Mesendoderm (in vitro differentiated cells): ENCODE results near the gene SLC28A1.

Experiments
- DNase-seq: peaks from one replicate; pipeline ENCODE4 v3.0.0; 2013
- H2AK5ac ChIP-seq: 2 replicates; pipeline ENCODE4 v1.6.1; 2013; ENCODE audit warnings: low read length, inconsistent platforms
- H2BK120ac ChIP-seq: 2 replicates; pipeline ENCODE4 v1.6.1; 2013; ENCODE audit warnings: low read depth, mild to moderate bottlenecking, low read length, moderate library complexity, mixed read lengths
- H2BK15ac ChIP-seq: replicated peaks from 2 replicates; pipeline ENCODE4 v1.6.1; 2013; ENCODE audit warnings: low read depth, mild to moderate bottlenecking, moderate library complexity
- H2BK5ac ChIP-seq: 2 replicates; pipeline ENCODE4 v1.6.1; 2013; ENCODE audit warnings: low read length, inconsistent platforms
- H3K18ac ChIP-seq: 2 replicates; pipeline ENCODE4 v1.6.1; 2013; ENCODE audit warnings: mild to moderate bottlenecking, low read length, mixed read lengths
- H3K23ac ChIP-seq: one replicate; pipeline ENCODE4 v1.6.1; 2013; ENCODE audit warnings: low read length
- H3K27ac ChIP-seq: 2 replicates; pipeline ENCODE4 v1.5.1; 2013; ENCODE audit warnings: low read depth, mild to moderate bottlenecking, inconsistent platforms, low read length, moderate library complexity
- H3K27me3 ChIP-seq: 2 replicates; pipeline ENCODE4 v1.6.1; 2013; ENCODE audit warnings: low read length, control low read depth, mild to moderate bottlenecking, inconsistent platforms; ENCODE audit not compliant: insufficient read depth, poor library complexity
- H3K36me3 ChIP-seq: 2 replicates; pipeline ENCODE4 v1.6.1; 2013; ENCODE audit warnings: low read length, inconsistent platforms; ENCODE audit not compliant: control insufficient read depth, insufficient read depth
- H3K4ac ChIP-seq: one replicate; pipeline ENCODE4 v1.6.1; 2013; ENCODE audit warnings: low read depth, mild to moderate bottlenecking, low read length, moderate library complexity
- H3K4me1 ChIP-seq: 2 replicates; pipeline ENCODE4 v1.6.1; 2013; ENCODE audit warnings: low read depth, low read length, inconsistent platforms; ENCODE audit not compliant: control insufficient read depth
- H3K4me2 ChIP-seq: 2 replicates; pipeline ENCODE4 v1.6.1; 2013; ENCODE audit warnings: low read length
- H3K4me3 ChIP-seq: 2 replicates; pipeline ENCODE4 v1.5.1; 2013; ENCODE audit warnings: mild to moderate bottlenecking, low read length
- H3K56ac ChIP-seq: one replicate; pipeline ENCODE4 v1.6.1; 2013; ENCODE audit warnings: low read length
- H3K79me1 ChIP-seq: 2 replicates; pipeline ENCODE4 v1.6.1; 2013; ENCODE audit warnings: low read length, inconsistent platforms
- H3K79me2 ChIP-seq: 2 replicates; pipeline ENCODE4 v1.6.1; 2013; ENCODE audit warnings: mild to moderate bottlenecking, low read length; ENCODE audit not compliant: control insufficient read depth, insufficient read depth
- H3K9ac ChIP-seq: 2 replicates; pipeline ENCODE4 v1.6.1; 2013; ENCODE audit warnings: low read length, inconsistent platforms
- H4K5ac ChIP-seq: one replicate; pipeline ENCODE4 v1.6.1; 2013; ENCODE audit warnings: low read length
- H4K8ac ChIP-seq: one replicate; pipeline ENCODE4 v1.6.1; 2013; ENCODE audit warnings: low read depth, mild to moderate bottlenecking, control low read depth, low read length, moderate library complexity
- WGBS: extraction: QIAGEN DNeasy Blood & Tissue Kit; methylation state at CpG from one replicate; pipeline ENCODE4 v1.1.7; 2013; ENCODE audit warnings: low lambda C conversion rate, missing lambda C conversion rate; ENCODE audit not compliant: insufficient coverage; ENCODE audit errors: extremely low coverage; 5-methylcytosine and 5-hydroxymethylcytosine counted together

The SLC28A1 gene

DNA sequence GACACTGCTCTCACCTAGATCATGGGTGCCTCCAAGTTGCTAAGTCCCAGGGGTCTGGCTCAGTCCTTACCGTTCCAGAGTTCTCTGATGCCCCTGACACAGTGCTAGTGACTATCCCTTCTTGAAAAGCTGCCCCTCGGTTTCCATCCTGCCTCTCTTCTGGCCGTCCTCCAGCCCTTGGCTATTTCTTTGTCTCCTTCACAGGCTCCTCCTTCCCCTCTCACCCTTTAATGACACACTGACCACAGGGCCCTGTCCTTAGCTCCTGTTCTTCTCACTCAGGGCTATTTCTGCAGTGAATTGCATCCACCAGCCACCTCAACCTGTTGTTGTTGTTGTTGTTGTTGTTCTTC is 31.1 kb downstream of the SLC28A1 start:
- H3K56ac ChIP-seq: no peak overlapping the region
- no peak overlapping the region for H2AK5ac ChIP-seq
- no peaks in the 10 kb centered on the region for H3K36me3 ChIP-seq
- H3K4me3 ChIP-seq: no peak overlapping the region
- no peaks in the 10 kb centered on the region for H3K27me3 ChIP-seq
- no peak overlapping the region for H3K27ac ChIP-seq
- peaks cover 2% of the 10 kb centered on the region for H3K4me1 ChIP-seq
- H4K5ac ChIP-seq: no peak overlapping the region
- no peak overlapping the region for H4K8ac ChIP-seq
- no CpG with 5 or more reads among the region's 3 CpGs for WGBS
- H3K79me1 ChIP-seq: no peaks in the 10 kb centered on the region
- no peak overlapping the region for H2BK120ac ChIP-seq
- H3K79me2 ChIP-seq: no peaks in the 10 kb centered on the region
- no peak overlapping the region for H2BK5ac ChIP-seq
- H3K23ac ChIP-seq: no peak overlapping the region
- no peak overlapping the region for H2BK15ac ChIP-seq
- H3K18ac ChIP-seq: no peak overlapping the region
- no peak overlapping the region for H3K4me2 ChIP-seq
- H3K9ac ChIP-seq: no peak overlapping the region
- no peak overlapping the region for H3K4ac ChIP-seq
- no peak for DNase-seq

DNA sequence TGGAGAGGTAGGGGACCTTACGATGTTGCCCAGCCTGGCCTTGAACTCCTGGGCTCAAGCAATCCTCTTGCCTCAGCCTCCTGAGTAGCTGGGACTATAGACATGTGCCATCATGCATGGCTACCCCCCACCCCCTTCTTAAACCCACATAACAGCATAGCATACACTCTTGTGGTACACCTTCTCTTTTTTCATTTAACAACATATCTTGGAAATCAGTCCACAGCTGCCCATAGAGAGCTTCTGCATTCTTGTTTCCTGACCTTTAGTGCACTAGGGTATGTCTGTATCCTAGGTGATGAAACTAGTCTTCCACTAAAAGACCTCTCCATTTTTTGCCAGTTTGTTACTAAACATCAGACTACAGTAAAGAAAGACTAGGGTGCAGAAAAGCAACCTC is 33.0 kb downstream of the SLC28A1 start:
- Histone ChIP-seq H4K5ac (no peak overlapping the region), H3K4ac (no peak overlapping the region), H3K79me2 (no peaks in the 10 kb centered on the region), H3K56ac (no peak overlapping the region), H3K27ac (no peak overlapping the region), H3K4me2 (no peak overlapping the region), H3K4me3 (no peak overlapping the region), H3K27me3 (no peaks in the 10 kb centered on the region), H3K36me3 (no peaks in the 10 kb centered on the region), H3K4me1 (peaks cover 2% of the 10 kb centered on the region), H2BK5ac (no peak overlapping the region), H2AK5ac (no peak overlapping the region), H2BK15ac (no peak overlapping the region), H2BK120ac (no peak overlapping the region), H3K79me1 (no peaks in the 10 kb centered on the region), H4K8ac (no peak overlapping the region), H3K9ac (no peak overlapping the region), H3K18ac (no peak overlapping the region), H3K23ac (no peak overlapping the region)
- no peak for DNase-seq
- no CpG with 5 or more reads among the region's 1 CpG for WGBS

DNA sequence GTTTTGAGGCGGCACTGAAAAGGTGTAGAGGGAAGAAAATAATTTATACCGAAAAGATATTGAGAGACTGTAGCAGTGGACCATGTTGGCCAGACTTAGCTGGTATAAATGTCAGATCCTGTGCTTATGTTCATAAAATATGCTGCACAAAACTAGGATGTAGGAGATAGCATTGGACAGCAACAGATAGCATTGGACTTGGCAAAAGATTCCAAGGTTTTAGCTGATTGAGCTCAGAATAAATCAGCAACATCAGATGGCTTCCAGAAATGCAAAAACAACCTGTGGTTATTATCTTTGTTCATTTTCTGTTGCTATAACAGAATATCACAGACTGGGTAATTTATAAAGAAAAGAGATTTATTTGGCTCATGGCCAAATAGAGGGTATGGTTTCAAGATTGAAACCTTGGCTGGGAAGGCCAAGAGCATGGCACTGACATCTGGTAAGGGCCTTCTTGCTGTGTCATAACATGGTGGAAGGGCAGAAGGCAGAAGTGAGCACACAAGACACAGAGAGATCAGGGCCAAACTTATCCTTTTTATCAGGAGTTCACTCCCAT is 34.7 kb downstream of the SLC28A1 start:
- no peak overlapping the region for H3K4me2 ChIP-seq
- H3K4me3 ChIP-seq: no peak overlapping the region
- no peak overlapping the region for H3K18ac ChIP-seq
- no peak overlapping the region for H4K5ac ChIP-seq
- H3K56ac ChIP-seq: no peak overlapping the region
- H2BK15ac ChIP-seq: no peak overlapping the region
- no peak overlapping the region for H3K23ac ChIP-seq
- H3K79me2 ChIP-seq: no peaks in the 10 kb centered on the region
- H3K4ac ChIP-seq: no peak overlapping the region
- no CpG with 5 or more reads among the region's 2 CpGs for WGBS
- no peak overlapping the region for H2BK5ac ChIP-seq
- H4K8ac ChIP-seq: no peak overlapping the region
- no peak overlapping the region for H3K9ac ChIP-seq
- no peak overlapping the region for H3K27ac ChIP-seq
- no peak overlapping the region for H2AK5ac ChIP-seq
- no peaks in the 10 kb centered on the region for H3K36me3 ChIP-seq
- peaks cover 2% of the 10 kb centered on the region for H3K4me1 ChIP-seq
- no peak for DNase-seq
- H2BK120ac ChIP-seq: no peak overlapping the region
- no peaks in the 10 kb centered on the region for H3K79me1 ChIP-seq
- H3K27me3 ChIP-seq: no peaks in the 10 kb centered on the region

DNA sequence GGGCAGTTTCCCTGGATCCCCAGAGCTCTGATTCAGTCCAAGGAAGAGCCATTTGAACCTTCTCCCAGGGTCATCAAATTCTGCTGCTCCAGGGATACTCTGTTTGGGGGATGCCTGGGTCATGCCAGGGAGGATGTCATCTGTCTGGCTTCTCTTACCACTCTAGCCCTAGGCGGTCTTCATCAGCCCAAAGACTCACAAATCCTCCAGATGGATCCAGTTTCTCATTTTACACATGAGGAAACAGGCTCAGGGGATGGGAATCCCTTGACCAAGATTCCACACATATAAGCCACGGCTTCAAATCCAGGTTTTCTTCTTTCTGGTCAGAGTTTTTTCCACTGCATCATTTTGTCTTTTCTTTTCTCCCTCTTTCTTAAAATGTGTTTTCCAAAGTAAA is 36.7 kb downstream of the SLC28A1 start:
- Histone ChIP-seq H2BK120ac (no peak overlapping the region), H3K27ac (no peak overlapping the region), H2AK5ac (no peak overlapping the region), H3K18ac (no peak overlapping the region), H3K79me1 (no peaks in the 10 kb centered on the region), H3K9ac (no peak overlapping the region), H3K56ac (no peak overlapping the region), H4K5ac (no peak overlapping the region), H3K4me2 (no peak overlapping the region), H3K23ac (no peak overlapping the region), H3K4ac (no peak overlapping the region), H3K4me1 (no peaks in the 10 kb centered on the region), H3K27me3 (no peaks in the 10 kb centered on the region), H3K79me2 (no peaks in the 10 kb centered on the region), H3K4me3 (no peak overlapping the region), H4K8ac (no peak overlapping the region), H2BK15ac (no peak overlapping the region), H2BK5ac (no peak overlapping the region), H3K36me3 (no peaks in the 10 kb centered on the region)
- WGBS: no CpG with 5 or more reads among the region's 2 CpGs
- no peak for DNase-seq

DNA sequence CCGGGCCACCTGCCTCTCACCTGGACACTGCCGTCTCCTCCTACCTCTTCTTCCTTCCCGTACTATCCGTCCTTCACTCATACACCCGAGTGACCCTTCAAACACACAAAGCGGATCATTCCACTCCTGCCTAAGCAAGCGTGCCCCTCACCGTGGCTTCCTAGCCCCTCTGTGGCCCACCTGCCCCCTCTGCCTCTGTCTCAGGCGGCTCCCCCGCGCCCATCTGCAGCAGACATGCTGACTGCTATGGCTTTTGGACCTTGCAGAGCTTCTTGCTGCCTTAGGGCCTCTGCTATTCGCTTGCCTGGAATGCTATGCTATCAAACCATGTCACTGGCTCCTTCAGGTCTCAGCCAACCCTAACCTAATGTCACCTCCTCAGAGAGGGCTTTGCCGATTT is 38.1 kb downstream of the SLC28A1 start:
- Histone ChIP-seq H3K23ac (no peak overlapping the region), H4K5ac (no peak overlapping the region), H3K36me3 (no peaks in the 10 kb centered on the region), H3K4me2 (no peak overlapping the region), H3K27me3 (no peaks in the 10 kb centered on the region), H2BK120ac (no peak overlapping the region), H2BK15ac (no peak overlapping the region), H3K4ac (no peak overlapping the region), H3K27ac (no peak overlapping the region), H4K8ac (no peak overlapping the region), H3K4me1 (no peaks in the 10 kb centered on the region), H3K79me2 (no peaks in the 10 kb centered on the region), H3K18ac (no peak overlapping the region), H3K79me1 (no peaks in the 10 kb centered on the region), H2BK5ac (no peak overlapping the region), H3K9ac (no peak overlapping the region), H3K56ac (no peak overlapping the region), H3K4me3 (no peak overlapping the region), H2AK5ac (no peak overlapping the region)
- DNase-seq: no peak
- no CpG with 5 or more reads among the region's 13 CpGs for WGBS

DNA sequence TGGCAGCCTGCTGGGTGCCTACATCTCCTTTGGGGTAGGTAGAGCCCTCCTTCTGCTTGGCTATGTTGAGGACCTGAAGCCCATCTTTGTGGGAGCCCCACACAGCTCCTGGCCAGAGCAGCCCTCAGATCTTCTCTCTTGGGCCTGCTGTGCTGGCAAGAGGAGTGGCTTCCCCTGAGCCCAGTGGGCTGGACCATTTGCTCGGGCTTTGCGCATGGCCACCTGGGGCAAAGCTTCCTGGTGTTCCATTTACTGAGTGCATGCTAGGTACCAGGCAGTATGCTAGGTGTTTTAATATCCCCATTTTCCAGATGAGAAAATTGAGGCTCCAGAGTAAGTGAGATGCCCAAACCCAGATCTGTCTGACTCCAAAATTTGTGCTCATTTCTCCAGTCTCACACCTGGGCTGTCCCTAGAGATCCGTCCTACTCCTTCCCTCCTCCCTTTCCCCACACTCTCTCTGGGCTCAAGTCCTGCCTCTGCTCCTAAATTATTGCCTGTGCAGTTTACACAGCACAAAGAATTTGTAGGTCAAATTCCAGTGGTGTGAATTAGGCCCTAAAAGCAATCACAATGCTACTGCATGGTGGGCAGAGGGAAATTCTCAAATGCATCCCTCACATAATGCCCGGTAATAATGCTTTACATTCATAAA is 39.7 kb downstream of the SLC28A1 start:
- Histone ChIP-seq H3K4me1 (no peaks in the 10 kb centered on the region), H2BK15ac (no peak overlapping the region), H3K79me2 (no peaks in the 10 kb centered on the region), H2BK5ac (no peak overlapping the region), H3K56ac (no peak overlapping the region), H3K18ac (no peak overlapping the region), H4K5ac (no peak overlapping the region), H3K4me3 (no peak overlapping the region), H3K79me1 (no peaks in the 10 kb centered on the region), H3K27ac (no peak overlapping the region), H3K4ac (no peak overlapping the region), H3K27me3 (no peaks in the 10 kb centered on the region), H3K4me2 (no peak overlapping the region), H3K9ac (no peak overlapping the region), H3K23ac (no peak overlapping the region), H4K8ac (no peak overlapping the region), H3K36me3 (no peaks in the 10 kb centered on the region), H2BK120ac (no peak overlapping the region), H2AK5ac (no peak overlapping the region)
- no peak for DNase-seq
- whole genome bisulfite sequencing: no CpG with 5 or more reads among the region's 4 CpGs
